Activated naive CD8-positive, alpha-beta T cell treated with anti-CD3 and anti-CD28 coated beads, Interleukin-2, amount 50 U/mL, for 24 hours (primary cell): ENCODE results near the gene SNED1.

Experiments used
- ATAC-seq: fragments of 150-1000 bp; cut with Tn5 transposase; one replicate; pipeline ENCODE4 v1.10.0; 2021
- DNase-seq: peaks from one replicate; pipeline ENCODE4 v3.0.0; 2021
- H3K27ac Mint-ChIP-seq: one replicate; pipeline ENCODE4 v1.8.0; 2021; ENCODE audit warnings: mild to moderate bottlenecking, mixed read lengths
- H3K27me3 Mint-ChIP-seq: one replicate; pipeline ENCODE4 v1.8.0; 2021; ENCODE audit warnings: mixed read lengths
- H3K36me3 Mint-ChIP-seq: one replicate; pipeline ENCODE4 v1.8.0; 2021; ENCODE audit warnings: low read depth, mixed read lengths
- H3K4me1 Mint-ChIP-seq: one replicate; pipeline ENCODE4 v1.8.0; 2021; ENCODE audit warnings: mixed read lengths
- H3K4me3 Mint-ChIP-seq: one replicate; pipeline ENCODE4 v1.8.0; 2021; ENCODE audit warnings: mild to moderate bottlenecking, moderate library complexity, mixed read lengths
- H3K9me3 Mint-ChIP-seq: one replicate; pipeline ENCODE4 v1.8.0; 2021; ENCODE audit warnings: mixed read lengths

Gene SNED1

DNA sequence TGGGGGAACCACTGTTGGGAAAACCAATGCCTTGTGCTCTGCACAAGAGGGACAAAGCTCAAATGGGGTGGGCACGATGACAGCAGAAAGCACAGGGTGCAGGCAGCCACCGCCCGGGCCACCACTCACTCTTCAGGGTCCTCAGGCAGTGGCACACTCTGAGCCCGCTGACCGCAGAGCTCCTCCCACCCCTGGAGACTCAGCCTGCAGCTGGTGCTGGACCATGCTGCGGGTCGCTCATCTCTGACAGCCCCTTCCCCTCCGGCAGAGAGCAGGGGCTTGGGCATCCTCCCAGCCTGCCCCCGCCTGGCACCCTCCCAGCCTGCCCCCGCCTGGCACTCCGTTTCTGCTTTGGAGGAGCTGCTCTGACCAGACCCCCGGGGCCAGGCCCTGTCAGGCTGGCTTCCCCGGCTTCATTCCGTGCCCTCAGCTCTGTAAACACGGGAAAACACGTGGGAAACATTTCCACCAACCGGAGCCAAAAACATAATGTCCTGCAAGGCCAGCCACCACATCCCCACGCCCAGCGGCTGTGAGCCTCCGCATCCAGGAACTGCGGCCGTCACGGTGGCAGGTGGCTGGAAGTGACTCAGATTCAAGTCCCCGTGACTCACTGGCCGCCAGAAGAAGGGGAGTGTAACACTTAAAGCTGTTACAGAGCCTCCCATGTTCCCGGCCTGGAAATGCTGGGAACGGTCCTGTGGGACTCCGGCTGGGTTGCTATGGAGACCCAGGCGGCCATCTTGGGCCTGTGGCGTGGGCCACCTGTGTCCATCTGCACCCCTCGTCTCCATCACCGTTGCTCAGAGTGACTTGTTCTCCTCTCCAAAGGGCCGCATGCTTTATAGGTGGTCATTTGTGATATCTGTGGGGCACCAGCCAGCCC lies 6.8 kb upstream of the SNED1 start:
- DNase-seq (no peak), ATAC-seq (no peak)
- no peaks in the 10 kb centered on the region for H3K27me3 Mint-ChIP-seq
- H3K4me1 Mint-ChIP-seq, result no peaks in the 10 kb centered on the region
- H3K27ac Mint-ChIP-seq, result no peak overlapping the region
- H3K4me3 Mint-ChIP-seq, result no peak overlapping the region
- H3K9me3 Mint-ChIP-seq, result no peaks in the 10 kb centered on the region
- H3K36me3 Mint-ChIP-seq, result no peaks in the 10 kb centered on the region

GRCh38 chr2:240992572-240993291 lies 5.7 kb upstream of the SNED1 start:
- no peak overlapping the region for H3K4me3 Mint-ChIP-seq
- H3K27ac Mint-ChIP-seq, result no peak overlapping the region
- no peaks in the 10 kb centered on the region for H3K36me3 Mint-ChIP-seq
- ATAC-seq (no peak), DNase-seq (no peak)
- H3K27me3 Mint-ChIP-seq, result peaks cover 4% of the 10 kb centered on the region
- no peaks in the 10 kb centered on the region for H3K9me3 Mint-ChIP-seq
- peaks cover 6% of the 10 kb centered on the region for H3K4me1 Mint-ChIP-seq

DNA sequence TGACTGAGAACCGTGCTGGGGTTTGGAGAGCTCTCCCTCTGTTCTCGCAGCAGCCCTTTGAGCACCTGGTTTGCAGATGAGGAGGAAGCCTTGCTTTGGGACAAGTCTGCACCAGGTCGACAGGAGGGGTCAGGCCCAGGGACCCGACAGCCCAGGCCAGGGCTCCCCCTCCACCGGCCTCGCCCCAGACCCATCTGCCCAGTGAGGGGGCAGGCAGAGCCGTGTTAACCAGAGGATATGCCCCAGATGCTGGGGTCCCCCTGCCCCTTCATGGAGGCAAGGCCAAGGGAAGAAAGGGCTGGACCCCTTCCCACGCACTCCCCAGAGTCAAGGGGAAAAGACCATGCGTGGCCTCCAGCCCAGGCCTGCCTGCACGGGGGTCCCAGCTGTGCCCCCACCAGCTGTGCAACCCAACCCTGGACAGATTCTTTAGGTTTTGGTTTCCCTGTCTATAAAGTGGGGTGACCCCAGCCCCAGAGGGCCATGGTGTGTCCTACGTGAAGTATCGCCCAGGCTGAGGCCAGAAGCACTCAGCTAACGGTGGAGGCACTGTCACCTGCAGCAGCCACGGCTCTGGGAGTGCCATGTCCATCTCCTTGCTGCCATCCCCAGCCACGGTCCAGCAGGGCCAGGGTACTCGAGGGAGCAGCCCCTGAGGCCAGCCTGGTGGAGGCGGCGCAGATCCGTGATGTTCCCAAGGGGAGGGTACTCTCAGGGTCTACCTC lies 4.8 kb upstream of the SNED1 start:
- Mint-ChIP-seq H3K36me3 (no peaks in the 10 kb centered on the region), H3K9me3 (no peaks in the 10 kb centered on the region)

DNA sequence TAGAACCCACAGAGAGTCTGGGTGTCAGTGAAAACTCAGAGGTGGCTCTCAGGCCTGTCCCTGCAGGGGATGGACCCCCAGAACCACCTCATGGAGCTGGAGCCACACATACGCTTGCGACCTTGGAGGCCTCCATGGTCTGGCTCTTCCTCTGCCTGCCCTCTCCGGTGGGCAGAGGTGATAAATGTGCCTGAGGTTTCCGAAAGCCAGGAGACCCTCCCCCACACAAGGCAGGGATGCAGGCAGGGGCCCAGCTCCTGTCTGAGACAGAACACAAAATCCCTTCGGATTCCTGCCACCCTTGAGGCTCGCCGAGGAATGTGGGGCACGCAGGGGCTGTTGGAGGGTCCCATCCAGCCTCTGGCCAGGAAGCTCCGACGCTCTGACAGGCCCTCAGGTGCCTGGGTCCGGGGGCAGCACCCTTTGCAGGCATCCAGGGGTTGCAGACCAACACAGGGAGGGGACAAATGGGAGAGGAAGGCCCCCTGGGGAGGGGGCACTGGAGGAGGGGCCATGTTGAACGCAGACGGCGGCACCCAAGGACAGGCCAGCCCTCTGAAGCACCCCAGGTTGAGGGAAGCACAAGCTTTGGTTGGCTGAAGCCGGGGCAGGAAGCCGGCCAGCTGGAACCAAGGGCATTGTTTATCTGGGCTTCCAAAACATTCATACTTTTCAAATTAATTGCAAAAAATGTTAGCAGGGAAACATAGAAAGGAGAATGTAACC lies 4.1 kb upstream of the SNED1 start:
- ATAC-seq (no peak), DNase-seq (no peak)
- peaks cover 4% of the 10 kb centered on the region for H3K27me3 Mint-ChIP-seq
- peaks cover 6% of the 10 kb centered on the region for H3K4me1 Mint-ChIP-seq
- H3K27ac Mint-ChIP-seq, result no peak overlapping the region
- H3K4me3 Mint-ChIP-seq, result no peak overlapping the region
- H3K36me3 Mint-ChIP-seq, result no peaks in the 10 kb centered on the region
- no peaks in the 10 kb centered on the region for H3K9me3 Mint-ChIP-seq

More for the DNA sequence above, 4.8 kb upstream of the SNED1 start:
- peaks cover 4% of the 10 kb centered on the region for H3K27me3 Mint-ChIP-seq
- H3K4me3 Mint-ChIP-seq, result no peak overlapping the region
- ATAC-seq, result no peak
- DNase-seq, result no peak
- no peak overlapping the region for H3K27ac Mint-ChIP-seq
- peaks cover 6% of the 10 kb centered on the region for H3K4me1 Mint-ChIP-seq

GRCh38 chr2:240995041-240996021 lies 3.1 kb upstream of the SNED1 start:
- DNase-seq, result no peak
- Mint-ChIP-seq H3K4me1 (peaks cover 9% of the 10 kb centered on the region), H3K4me3 (no peak overlapping the region), H3K9me3 (no peaks in the 10 kb centered on the region), H3K27me3 (peaks cover 13% of the 10 kb centered on the region), H3K36me3 (no peaks in the 10 kb centered on the region), H3K27ac (no peak overlapping the region)
- no peak for ATAC-seq

- DNase-seq, result no peak
Measured at GRCh38 chr2:240996161-240996833, 2.1 kb upstream of the SNED1 start.

DNA sequence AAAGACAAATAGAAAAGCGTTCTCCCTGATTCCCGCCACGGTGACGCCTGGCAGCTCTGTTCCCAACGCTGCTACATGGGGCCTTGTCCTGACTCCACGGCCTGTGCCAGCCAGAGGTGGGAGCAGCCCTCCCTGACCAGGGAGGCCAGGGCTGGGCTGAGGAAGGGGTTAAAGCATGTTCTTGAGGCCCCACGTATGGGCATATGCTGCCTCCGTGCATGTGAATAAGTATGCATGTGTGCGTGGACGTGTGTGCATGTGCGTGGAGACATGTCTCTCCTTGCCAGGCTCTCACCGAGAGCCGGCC lies 1.6 kb upstream of the SNED1 start:
- Mint-ChIP-seq H3K9me3 (no peaks in the 10 kb centered on the region), H3K36me3 (no peaks in the 10 kb centered on the region), H3K27ac (no peak overlapping the region), H3K4me3 (no peak overlapping the region), H3K4me1 (peaks cover 9% of the 10 kb centered on the region), H3K27me3 (peaks cover 17% of the 10 kb centered on the region)
- DNase-seq (no peak), ATAC-seq (no peak)

More at GRCh38 chr2:240996161-240996833, 2.1 kb upstream of the SNED1 start:
- Mint-ChIP-seq H3K9me3 (no peaks in the 10 kb centered on the region), H3K27ac (no peak overlapping the region), H3K36me3 (no peaks in the 10 kb centered on the region), H3K4me3 (no peak overlapping the region), H3K27me3 (peaks cover 17% of the 10 kb centered on the region), H3K4me1 (peaks cover 9% of the 10 kb centered on the region)
- ATAC-seq, result no peak

GRCh38 chr2:240997141-240997855 lies 1.1 kb upstream of the SNED1 start:
- H3K27me3 Mint-ChIP-seq, result peaks cover 17% of the 10 kb centered on the region
- peak overlapping the region; percentile 58 for H3K4me3 Mint-ChIP-seq
- DNase-seq, result no peak
- no peak overlapping the region for H3K27ac Mint-ChIP-seq
- H3K36me3 Mint-ChIP-seq, result no peaks in the 10 kb centered on the region
- no peak for ATAC-seq
- H3K4me1 Mint-ChIP-seq, result peaks cover 9% of the 10 kb centered on the region
- H3K9me3 Mint-ChIP-seq, result no peaks in the 10 kb centered on the region

DNA sequence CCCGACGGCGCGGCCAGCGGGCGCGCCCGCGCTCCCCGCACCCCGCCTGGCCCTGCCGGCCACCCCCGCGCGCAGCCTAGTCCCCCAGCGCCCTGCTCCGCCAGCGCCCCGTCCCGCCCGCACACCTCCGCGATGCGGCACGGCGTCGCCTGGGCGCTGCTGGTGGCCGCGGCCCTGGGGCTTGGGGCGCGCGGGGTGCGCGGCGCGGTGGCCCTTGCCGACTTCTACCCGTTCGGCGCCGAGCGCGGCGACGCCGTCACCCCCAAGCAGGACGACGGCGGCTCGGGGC lies 232 bp downstream of the SNED1 start:
- Mint-ChIP-seq H3K27ac (no peak overlapping the region), H3K27me3 (peaks cover 17% of the 10 kb centered on the region), H3K9me3 (no peaks in the 10 kb centered on the region), H3K4me1 (peaks cover 9% of the 10 kb centered on the region), H3K36me3 (no peaks in the 10 kb centered on the region), H3K4me3 (no peak overlapping the region)
- DNase-seq (no peak), ATAC-seq (peak; percentile 12)

DNA sequence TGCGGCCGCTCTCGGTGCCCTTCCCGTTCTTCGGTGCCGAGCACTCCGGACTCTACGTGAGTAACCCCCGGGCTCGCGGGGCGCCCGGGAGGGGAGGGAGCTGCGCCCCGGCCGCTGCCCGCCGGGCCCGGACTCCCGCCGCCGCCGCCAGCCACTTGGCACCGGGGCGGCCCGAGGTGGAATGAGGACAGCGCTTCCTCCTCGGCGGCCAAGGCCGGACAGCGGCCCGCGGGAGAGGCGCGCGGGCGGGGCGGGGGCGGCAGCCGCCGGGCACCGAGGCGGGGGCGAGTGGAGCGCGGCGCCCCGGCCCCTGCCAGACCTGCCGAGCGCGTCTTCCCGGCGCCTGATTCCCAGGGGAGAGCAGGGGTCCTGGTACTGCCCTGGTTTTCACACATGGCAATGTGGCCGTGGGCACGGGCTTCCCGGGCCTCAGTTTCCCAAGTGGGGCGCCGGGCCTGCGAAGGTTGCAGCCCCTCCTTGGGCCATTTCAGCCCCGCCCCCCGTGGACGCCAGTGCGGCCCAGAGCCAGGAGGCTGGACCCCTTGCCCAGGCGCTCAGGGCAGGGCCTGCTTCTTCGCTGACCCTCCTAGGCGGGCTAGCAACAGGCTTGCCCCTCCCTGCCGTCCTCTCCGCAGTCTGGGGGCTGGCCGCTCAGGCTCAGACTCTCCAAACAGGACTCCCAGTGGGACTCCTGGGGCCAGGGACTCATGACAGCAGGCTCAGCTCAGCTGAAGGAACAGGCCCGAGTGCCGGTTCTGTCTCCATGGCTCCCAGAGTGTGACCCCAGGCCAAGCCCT lies 775 bp downstream of the SNED1 start:
- Mint-ChIP-seq H3K4me1 (peaks cover 9% of the 10 kb centered on the region), H3K27ac (no peak overlapping the region), H3K27me3 (peaks cover 17% of the 10 kb centered on the region), H3K4me3 (peak overlapping the region; percentile 3), H3K9me3 (no peaks in the 10 kb centered on the region), H3K36me3 (no peaks in the 10 kb centered on the region)
- no peak for ATAC-seq
- no peak for DNase-seq

GRCh38 chr2:240999873-241000541 lies 1.6 kb downstream of the SNED1 start:
- H3K27me3 Mint-ChIP-seq, result peaks cover 17% of the 10 kb centered on the region
- H3K4me1 Mint-ChIP-seq, result peaks cover 9% of the 10 kb centered on the region
- H3K9me3 Mint-ChIP-seq, result no peaks in the 10 kb centered on the region
- no peaks in the 10 kb centered on the region for H3K36me3 Mint-ChIP-seq
- ATAC-seq (no peak), DNase-seq (no peak)
- H3K4me3 Mint-ChIP-seq, result peak overlapping the region; percentile 3
- no peak overlapping the region for H3K27ac Mint-ChIP-seq
